HG03432 (cell line): Measurements from ENCODE around the gene MAPK11.

Source experiments
- ATAC-seq: cut with Tn5 transposase; IDR thresholded peaks from one replicate; pipeline ENCODE4 v1.9.1; 2021; ENCODE audit warnings: mild to moderate bottlenecking, moderate library complexity; ENCODE audit not compliant: unreplicated experiment

MAPK11 gene

DNA sequence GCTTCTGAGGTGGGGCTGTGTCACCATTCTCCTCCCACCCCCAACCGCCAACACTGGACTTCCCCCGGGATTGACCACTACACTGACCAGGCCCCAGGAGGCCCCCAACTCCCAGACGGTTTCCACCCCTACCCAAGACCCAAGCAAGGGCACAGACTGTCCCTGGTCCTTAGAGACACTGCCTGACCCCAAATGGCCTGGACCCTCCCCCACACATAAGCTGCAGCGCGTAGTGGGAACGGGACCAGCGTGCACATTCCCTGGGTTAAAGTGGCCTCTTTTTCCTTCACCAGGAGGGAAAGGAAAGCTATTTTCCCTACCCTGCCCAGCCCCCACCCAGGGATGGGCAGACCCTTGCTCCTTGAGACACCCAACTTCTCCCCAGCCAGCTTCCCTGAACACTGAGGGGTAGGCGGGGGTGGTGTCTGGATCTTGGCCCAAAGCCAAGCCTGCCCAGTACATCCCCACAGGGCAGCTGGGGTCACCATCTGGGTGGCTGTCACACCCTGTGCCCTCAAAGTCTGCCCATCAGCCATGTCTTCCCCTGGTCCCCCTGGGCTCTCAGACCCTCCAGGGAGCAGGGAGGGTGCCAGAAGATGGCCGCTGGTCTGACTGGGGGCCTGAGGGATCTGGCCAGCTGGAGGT lies 7.1 kb downstream of the MAPK11 start:
- no peak for ATAC-seq

DNA sequence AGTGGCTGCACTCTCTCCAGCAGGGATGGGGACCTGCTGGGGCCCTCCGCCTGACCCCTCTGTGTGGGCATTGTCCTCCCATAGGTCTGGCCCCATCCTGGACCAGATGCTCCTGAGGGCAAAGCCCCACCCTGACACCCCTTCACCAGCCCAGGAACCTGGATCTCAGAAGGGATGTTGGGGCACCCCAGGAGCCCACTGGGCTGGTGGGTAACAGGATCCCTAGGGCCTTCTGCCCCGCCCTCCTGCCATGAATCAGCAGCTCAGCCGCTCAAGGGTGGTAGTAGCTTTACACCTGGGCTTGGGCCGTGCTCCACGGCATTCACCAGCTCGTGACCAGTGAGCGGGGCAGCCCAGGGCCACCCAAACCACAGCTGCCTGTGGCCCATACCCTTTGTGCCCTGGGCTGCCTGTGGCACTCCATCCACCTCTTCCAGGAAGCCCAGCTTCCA lies 7.7 kb downstream of the MAPK11 start:
- ATAC-seq: no peak

DNA sequence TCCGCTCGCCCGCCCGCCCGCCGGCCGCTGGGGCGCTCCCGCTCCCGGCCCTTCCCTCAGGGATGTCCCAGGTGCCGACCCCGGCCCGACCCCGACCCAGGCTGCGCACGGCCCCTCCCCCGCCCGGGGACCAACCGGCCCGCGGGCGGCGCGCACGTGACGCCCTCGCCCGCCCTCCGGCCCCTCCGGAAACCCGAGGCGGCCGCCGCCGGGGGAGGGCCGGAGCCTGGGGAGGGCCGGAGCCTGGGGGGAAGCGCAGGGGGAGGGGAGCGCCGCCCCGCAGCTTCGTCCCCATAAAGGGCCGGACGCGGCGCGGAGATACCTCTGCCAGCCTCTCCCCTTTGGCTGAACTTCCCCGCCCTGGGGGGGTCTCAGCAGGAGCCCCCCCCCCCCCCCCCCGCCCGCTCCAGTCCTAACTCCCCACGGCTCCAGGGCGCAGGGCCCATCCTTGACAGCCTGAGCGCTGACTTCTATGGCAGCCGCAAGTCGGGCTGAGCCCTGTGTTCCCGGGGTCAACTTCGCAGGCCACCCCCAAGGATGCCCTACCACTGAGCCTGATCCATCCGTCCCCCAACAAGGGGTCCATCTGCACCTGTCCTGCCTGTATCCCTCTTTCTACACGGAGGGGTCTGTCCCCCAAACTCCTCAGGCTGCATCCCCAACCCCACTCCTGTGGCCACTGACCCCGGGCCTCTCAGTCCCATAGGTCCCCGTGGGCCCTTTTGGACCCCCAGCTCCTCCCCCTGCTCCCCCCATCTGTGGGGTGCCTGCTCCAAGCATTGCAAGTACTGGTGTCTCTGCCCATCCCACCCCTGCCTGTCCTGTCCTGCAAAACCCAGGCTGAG lies 8.3 kb downstream of the MAPK11 start, which contains the start of gene MAPK12:
MAPK12 (minus strand) TSS at position 69 of the 845 bp plus-strand sequence. CDS start 174 bp downstream, outside the sequence.
- ATAC-seq: no peak

DNA sequence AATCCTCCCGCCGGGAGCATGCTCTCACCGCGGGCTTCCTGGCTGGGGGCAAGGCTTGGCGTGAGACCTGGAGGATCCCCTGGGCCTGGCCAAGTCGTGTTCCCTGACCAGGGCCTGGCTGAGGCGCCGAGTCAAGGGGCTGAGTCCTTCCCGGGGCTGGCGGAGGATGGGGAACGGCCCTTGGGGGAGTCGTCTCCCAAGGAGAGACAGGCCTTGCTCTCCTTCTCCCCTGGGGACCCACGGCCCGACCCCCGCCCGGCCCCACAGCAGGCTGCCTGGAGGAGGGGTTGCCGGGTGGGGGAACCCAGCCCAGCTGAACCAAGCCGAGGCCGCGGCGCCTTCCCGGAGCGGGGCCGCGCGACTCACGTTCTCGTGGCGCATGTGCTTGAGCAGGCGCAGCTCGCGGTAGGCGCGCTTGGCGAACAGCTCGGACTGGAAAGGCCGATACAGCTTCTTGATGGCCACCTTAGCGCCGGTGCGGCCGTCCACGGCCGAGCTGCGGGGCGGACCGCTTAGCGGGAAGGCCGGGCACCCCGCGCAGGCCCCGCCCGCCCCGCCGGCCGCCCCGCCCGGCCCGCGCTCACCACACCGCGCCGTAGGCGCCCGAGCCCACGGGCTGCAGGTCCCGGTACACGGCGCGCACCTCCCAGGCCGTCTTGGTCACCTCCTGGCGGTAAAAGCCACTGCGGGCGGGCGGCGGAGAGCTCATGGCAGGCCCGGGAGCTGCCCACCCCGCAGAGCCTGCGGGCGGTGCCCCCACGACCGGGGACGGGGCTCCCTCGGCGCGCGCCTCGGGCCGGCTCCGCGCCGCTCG lies 9.2 kb downstream of the MAPK11 start:
- ATAC-seq: no peak

DNA sequence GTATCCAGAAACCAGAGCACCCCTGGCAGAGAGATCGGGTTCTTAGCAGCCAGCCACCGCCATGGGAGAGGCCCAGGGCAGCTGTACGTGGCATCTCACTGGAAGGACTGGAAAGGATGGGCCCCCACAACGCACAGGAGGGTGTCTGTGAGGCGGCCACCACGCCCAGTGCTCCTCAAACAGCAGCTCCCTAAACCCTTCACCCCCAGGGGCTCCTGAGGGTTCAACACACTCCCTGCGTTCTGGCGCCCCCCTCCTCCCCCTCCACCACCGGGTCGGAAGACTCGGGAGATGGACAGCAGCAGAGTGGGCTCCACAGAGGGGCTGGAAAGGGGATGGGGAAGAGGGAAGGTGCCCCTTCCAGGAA lies 9.8 kb downstream of the MAPK11 start:
- no peak for ATAC-seq

DNA sequence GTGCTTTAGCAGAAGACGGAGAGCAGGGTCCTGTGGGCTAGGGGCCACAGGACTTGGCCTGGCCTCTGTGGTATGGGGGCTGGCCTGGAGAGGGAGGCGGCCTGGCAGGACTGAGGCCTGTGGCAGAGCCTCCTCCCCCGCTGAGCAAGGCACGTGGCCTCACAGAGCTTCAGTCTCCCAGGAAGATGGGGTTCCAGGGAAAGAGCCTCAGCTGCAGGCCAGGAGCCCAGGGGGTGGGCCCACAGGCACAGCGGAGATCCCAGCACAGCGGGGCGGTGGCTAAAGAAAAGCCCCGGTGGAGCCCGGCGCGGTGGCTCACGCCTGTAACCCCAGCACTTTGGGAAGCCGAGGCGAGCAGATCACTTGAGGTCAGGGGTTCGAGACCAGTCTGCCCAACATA lies 10.9 kb downstream of the MAPK11 start:
- no peak for ATAC-seq

DNA sequence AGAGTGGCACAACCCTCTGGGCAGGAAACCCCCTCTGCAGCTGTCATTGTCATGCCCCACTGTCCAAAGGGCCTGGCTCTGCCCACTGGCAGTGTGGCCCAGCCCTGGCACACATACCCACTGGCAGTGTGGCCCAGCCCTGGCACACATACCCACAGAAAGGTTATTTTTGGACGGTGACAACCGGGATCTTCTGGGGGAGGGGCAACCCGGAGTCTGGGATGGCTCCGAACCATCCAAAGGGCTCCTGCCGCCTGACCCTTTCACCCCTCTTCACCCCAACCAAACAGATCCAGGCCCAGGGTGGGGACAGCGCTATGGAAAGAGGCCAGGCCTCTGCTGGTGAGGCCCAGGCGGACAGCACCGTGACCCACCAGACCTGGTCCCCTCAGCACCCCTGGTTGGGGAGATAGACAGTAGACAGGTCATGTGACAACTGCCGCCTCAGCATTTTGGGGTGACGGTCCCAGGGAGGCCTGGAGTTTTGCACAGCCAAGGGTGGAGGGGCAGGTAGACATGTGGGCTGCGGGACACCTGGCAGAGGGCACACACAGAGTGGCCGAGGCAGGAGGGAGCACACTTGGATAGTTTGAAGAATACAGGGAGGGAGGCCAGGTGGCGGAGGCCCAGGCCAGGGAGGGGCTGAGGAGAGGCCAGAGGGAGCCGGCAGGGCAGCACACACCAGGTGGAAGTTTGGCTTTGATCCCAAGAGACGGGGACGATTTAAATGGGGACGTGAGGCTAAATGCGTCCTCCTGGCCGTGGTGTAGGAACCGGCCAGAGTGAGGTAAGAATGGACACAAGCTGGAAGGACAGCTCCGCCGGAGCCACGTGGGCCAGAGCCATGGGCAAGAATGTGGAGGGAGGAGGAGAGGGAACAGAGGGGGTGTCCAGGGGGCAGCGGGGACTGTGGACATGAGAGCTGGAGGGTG lies 11.6 kb downstream of the MAPK11 start:
- ATAC-seq: no peak

DNA sequence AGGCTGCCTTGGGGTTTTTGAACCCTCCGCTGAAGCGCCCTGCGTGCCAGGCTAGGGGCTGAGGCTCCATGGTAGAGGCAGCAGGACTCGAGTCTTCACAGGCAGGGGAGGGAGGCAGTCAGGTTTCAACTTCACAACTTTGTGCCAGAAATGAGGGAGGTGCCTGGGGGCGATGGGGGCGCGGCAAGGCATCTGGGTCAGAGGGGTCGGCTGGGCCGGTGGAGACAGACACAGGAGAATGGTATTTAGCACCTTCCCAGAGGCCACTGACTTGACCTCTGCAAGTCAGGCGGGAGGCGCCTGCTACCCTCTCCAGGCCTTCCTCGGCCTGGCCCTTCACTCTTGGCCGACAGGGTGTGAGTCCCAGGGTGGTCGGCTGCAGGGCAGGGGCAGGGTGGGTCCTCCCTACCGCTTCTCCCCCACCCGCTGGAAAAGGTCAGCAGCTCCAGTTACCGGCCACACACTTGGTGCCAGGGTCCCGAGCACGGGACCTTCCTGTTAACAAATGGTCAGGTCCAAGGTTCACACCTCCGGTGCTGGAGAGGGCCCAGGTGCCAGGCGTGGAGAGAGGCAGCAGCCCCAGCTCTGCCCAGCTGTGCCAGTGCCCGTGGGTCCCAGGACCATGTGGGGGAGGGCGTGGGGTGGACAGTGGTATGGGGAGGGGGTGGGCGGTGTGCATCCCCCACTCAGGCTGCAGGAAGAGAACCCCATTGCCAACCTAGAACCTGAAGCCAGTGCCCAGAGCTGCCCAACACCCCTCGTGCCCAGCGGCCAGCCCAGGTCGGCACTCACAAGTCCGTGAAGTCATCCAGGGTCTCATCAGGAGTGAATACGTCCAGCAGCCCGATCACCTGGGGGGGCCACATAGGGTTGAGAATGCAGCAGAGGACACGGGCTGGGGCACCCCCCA lies 12.5 kb downstream of the MAPK11 start:
- ATAC-seq: no peak

DNA sequence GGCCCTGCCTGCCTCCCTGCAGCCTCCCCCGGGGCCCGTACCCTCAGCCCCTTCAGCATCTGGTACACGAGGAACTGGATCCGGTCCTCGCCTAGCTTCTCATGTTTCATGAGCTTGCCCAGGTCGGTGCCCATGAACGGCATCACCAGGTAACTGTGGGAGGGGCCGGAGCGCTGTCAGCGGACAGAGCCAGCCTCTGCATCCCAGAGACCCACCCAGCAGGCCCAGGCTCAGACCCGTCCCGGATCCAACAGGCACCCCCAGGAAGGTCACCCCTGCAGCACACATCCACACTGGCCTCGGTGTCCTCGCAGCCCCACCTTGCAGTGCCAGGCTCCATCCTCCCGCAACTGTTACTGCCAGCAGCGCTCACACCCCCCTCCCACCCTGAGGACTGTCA lies 13.1 kb downstream of the MAPK11 start:
- no peak for ATAC-seq

DNA sequence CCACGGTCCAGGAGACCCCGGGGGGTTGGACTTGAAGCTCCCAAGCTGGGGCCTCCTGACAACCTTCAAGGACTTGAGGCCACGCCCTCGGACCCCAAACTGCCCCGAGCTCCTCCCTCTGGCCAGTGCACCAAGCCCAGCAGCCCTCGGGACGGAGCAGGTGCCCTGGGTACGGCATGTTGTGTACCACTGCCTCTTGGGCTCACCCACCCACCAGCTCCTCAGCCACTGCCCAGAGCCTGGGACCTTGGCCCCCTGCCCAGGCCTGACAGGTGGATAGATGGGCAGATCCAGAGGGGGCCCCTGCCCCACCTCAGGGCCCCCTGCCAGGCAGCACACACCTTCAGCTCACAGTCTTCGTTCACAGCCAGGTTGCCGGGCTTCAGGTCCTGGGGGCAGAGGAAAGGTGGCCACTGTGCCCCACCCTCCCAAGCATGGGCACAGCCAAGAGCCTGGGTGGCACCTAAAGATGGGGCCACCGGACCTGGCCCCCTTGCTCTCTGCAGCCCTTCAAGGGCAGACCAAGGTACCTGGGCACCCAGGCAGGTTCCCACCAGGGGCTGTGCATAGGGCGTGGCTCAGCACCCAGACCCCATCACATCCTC lies 13.8 kb downstream of the MAPK11 start:
- no peak for ATAC-seq

DNA sequence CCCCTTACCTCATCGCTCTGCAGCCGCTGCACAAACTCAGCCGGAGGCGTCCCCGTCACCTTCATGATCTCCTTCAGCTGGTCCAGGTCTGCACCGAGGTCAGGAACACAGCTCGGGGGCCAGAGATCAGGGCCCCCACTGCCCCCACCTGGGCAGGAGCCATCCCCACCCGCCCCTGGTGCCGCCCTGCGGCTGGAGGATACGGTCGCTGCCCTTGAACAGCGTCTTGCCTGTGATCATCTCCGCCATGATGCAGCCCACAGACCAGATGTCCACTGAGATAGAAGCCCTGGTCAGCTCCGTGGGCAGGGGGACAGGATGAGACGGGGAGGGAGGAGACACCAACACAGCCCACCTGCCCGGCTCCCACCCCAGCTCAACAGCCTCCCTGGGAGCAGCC lies 14.6 kb downstream of the MAPK11 start:
- no peak for ATAC-seq

DNA sequence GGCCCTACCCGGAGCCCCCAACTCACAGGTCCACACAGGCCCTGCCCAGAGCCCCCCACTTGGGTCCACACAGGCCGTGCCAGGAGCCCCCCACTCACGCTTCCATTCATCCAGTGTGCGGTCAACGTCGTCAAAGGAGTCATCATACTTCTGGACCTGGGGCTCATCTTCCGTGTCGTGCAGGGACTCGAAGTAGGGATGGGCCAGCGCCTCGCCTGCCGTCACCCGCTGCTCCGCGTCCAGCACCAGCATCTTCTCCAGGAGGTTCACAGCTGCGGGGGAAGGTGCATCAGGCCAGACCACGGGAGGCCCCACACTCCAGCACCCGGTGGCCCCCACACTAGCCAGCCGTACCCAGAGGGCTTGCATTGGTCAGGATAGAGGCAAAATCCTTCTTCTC lies 15.1 kb downstream of the MAPK11 start:
- no peak for ATAC-seq

DNA sequence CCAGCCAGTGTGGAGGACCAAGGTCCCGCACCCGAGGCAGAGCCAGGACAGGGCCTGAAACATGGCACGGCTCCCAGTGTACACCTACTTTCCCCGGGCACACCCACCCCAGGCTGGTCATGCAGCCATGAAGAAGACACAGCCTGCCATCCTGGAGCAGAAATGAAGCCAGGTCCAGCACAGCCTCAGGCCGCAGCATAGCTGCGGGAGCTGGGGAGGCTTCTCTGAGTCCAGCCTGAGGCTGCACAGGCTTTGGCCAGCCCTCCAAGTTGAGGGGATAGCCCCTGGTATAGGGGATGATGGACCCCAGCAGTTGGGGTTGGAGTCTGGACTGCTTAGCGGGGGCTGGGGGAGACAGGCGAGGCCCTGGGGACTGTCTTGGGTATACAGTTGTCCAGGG lies 16.2 kb downstream of the MAPK11 start:
- ATAC-seq: no peak

DNA sequence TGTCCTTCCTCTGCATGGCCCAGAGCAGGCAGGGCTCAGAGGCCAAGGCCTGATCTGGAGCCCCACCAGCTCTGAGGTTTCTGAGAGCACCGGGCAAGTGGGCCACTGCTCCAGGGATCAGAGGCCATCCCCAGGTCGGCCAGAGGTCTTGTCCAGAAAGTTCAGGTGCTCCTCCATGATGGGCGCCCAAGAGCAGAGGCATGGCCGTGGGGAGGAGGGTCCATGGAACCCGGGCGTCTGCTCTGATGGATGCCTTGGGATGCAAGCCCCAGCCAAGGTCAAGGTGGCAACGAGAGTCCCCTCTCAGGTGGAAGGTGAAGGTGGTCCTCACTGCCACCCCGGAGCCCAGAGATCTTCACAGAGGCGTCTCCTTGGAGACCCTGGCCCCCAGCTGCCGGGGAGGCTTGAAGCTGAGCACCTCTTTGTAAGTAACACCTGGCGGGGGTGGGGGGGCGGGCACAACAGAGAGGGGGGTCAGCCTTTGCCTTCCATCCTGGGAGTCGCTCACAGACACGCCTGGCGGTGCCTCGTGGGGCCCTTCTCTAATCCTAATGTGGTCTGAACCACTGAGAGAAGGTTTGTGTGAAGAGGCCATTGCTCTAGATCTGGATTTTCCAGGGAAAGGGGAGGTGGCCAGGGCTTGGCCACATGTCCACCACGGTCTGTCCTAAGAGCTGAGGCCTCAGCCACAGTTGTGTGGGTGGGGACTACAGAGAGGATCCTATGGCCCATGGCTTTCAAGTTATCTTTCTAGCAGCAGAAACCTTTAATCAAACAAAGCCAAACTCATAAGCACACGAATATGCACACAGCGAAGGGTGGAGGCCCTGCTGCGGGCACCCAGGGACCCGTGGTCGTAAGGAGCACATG lies 16.9 kb downstream of the MAPK11 start:
- no peak for ATAC-seq

DNA sequence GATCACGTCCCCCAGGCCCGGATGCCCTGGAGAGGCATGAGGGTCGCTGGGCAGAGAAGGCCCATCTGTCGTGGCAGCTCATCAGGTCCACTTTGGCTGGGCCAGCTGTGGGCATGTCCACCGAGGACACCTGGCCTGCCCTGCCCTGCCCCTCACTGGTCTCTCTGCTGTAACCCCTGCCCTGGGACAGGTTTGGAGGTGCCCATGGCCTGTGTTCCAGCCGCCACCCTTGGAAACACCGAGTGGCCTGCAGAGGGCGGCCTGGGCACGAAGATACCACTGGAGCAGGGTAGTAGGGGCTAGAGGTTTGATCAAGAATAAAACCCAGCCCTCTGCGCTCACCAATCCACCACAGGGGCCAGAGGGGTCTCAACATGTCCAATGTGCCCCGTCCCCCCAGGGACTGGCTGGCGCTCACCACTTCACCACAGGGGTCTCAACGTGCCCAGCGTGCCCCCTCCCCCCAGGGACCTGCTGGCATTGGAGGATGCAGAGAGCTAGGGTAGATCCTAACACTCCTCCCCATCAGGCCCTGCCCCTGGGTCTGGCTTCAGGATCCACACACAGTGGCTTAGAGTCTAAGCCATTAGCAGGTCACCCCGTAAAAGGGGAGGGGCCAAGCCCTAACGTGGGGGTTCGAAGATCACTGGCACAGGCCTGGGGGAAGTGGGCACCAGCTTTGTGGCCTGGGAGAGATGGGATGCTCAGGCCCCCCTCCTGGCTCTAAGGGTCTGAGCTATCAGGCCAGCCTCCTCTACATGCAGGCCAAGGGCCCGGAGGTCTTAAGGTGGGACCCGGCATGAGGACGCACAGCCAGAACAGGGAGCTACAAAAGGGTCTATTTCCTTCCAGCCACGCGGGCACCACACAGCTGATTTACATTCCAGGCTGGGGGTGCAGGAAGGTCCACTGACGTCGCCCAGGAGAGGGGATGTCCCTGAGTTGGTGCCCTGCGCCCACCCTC lies 17.8 kb downstream of the MAPK11 start:
- ATAC-seq: no peak

DNA sequence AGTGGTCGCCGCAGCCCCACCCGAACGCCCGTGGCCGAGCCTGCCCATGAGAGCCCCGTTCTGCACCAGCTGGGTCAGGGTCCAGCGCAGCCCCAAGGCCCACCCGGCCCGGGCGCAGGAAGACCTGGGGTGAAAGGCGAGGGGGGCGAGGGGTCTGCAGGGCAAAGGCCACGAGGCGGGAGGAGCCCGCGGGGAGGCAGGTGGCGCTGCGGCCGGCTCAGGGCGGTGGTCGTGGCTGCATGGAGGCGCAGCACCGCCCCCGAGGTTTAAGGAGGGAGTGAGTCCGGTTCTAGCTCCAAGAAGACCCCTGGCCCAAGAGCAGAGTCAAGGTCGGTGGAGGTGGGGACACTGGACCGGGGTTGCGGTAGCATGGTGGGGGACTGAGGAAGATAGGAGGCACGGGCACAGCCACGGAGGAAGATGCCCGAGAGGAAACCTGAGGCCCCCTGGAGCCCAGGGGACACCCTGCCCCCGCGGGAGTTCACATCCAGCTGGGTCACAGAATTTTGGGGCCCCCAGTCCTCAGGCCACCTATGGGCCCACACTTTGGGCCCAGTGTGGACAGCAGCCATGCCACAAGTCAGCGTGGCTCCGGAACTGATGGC lies 18.6 kb downstream of the MAPK11 start:
- ATAC-seq: no peak
